Body of pancreas (tissue), 4 donors: ENCODE measurements around the gene PDLIM4.

ENCODE experiments used
- POLR2A ChIP-seq, 3 donors: fragments of 450-650 bp; IDR thresholded peaks; one replicate each; pipeline ENCODE4 v1.6.1; 2016; ENCODE audit warnings: antibody characterized with exemption in 3 of 3, mild to moderate bottlenecking in 2 of 3
- TF ChIP-seq, protein P1 (sequence below), 7 experiments: fragments of 450-650 bp in 4 of 7; fragments of 200-600 bp in 3 of 7; sonication (generic) in 3 of 7; IDR thresholded peaks; one replicate each; pipeline ENCODE4 v1.5.1; 2016 to 2019; ENCODE audit warnings: antibody characterized with exemption in 7 of 7

DNA sequence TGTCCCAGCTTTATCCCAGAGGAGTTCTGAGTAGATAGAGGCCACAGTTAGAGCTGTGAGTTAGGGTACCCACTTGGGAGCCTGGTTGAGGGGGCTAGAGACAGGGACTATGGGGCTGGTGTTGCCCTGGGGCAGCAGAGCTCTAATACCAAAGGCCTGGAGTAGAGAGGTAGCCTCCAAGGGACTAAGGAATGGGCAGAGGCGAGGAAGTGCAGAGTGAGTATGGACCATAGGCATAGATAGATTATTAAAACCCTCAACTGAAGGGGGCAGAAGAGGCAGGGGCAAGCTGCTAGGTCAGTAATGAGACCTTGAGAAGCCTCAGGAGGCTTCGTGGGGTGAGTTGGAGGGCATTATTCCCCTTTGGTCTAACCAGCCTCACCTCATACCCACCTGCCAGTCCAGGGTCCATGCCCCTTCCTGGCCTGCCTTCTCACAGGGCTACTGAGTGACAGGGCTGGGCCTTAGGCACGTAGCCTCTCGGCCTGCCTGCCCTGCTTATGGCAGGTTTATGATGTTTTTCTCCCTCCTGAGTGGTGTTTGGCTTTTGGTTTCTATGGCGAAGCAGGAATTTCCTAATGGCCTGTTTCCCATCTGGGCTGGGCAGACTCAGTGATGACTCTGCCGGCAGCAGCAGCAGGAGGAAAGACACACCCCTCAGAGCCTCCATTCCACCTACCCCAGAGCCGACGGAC, 8.0 kb downstream of the PDLIM4 start:
- TF ChIP-seq, protein P1, sequence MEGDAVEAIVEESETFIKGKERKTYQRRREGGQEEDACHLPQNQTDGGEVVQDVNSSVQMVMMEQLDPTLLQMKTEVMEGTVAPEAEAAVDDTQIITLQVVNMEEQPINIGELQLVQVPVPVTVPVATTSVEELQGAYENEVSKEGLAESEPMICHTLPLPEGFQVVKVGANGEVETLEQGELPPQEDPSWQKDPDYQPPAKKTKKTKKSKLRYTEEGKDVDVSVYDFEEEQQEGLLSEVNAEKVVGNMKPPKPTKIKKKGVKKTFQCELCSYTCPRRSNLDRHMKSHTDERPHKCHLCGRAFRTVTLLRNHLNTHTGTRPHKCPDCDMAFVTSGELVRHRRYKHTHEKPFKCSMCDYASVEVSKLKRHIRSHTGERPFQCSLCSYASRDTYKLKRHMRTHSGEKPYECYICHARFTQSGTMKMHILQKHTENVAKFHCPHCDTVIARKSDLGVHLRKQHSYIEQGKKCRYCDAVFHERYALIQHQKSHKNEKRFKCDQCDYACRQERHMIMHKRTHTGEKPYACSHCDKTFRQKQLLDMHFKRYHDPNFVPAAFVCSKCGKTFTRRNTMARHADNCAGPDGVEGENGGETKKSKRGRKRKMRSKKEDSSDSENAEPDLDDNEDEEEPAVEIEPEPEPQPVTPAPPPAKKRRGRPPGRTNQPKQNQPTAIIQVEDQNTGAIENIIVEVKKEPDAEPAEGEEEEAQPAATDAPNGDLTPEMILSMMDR (IDR thresholded peaks at IDR 0.05): no peak
- peak in 1 of 3 donors; percentile 16 for TF ChIP-seq POLR2A (IDR thresholded peaks at IDR 0.05)
